IMR-90 (cell line): ENCODE results near the gene FAHD1. TPM values are rescaled to one million over a fixed set of nuclear protein-coding genes. Genes with fewer than 3 reads are reported as not detected.

Experiments
- ATAC-seq: fragments of 200-7000 bp; cut with Tn5 transposase; 2 replicates; pipeline ENCODE4 v1.9.1; 2020; ENCODE audit warnings: low read depth, mild to moderate bottlenecking, moderate library complexity
- BruUV-seq: library from RNA; stranded (reverse); fragments of 400-500 nt; replicated peaks from 2 replicates; lab custom pipeline; 2021; lab: Mats Ljungman, UMichigan
- CTCF ChIA-PET: fragments of 300-600 bp; formaldehyde crosslinking; extraction: SDS; loops from one replicate; lab custom pipeline; 2021; ENCODE audit warnings: antibody characterized with exemption; lab: Yijun Ruan, JAX
- POLR2A ChIA-PET: fragments of 300-600 bp; sonication (Branson Sonifier 250); formaldehyde crosslinking; loops from one replicate; lab custom pipeline; 2022; ENCODE audit warnings: antibody characterized with exemption; ENCODE audit not compliant: unreplicated experiment; lab: Charles Lee
- DNase-seq: peaks from one replicate; pipeline ENCODE4 v3.0.0; 2013
- H2AFZ ChIP-seq: replicated peaks from 2 replicates; pipeline ENCODE3; 2013; ENCODE audit warnings: low read length, mild to moderate bottlenecking; ENCODE audit not compliant: poor library complexity
- H2AK5ac ChIP-seq: 2 replicates; pipeline ENCODE4 v1.6.1; 2013; ENCODE audit warnings: low read depth, low read length, inconsistent platforms
- H2AK9ac ChIP-seq: replicated peaks from 2 replicates; pipeline ENCODE3; 2013; ENCODE audit warnings: mild to moderate bottlenecking, low read depth, low read length, moderate library complexity; ENCODE audit not compliant: poor library complexity
- H2BK120ac ChIP-seq: 2 replicates; pipeline ENCODE4 v1.6.1; 2013; ENCODE audit warnings: low read depth, low read length, inconsistent platforms
- H2BK15ac ChIP-seq: 3 replicates; pipeline ENCODE4 v1.6.1; 2013; ENCODE audit warnings: low read depth, low read length, inconsistent platforms
- H2BK20ac ChIP-seq: 2 replicates; pipeline ENCODE4 v1.6.1; 2013; ENCODE audit warnings: low read depth, mild to moderate bottlenecking, inconsistent platforms, low read length, moderate library complexity
- H2BK5ac ChIP-seq: 2 replicates; pipeline ENCODE4 v1.6.1; 2013; ENCODE audit warnings: mild to moderate bottlenecking, low read depth, low read length, inconsistent platforms; ENCODE audit not compliant: poor library complexity, severe bottlenecking
- H3K14ac ChIP-seq: replicated peaks from 2 replicates; pipeline ENCODE4 v1.6.1; 2013; ENCODE audit warnings: low read depth, low read length, inconsistent platforms
- H3K18ac ChIP-seq: 2 replicates; pipeline ENCODE4 v1.6.1; 2013; ENCODE audit warnings: low read depth, low read length, control low read depth
- H3K23ac ChIP-seq: 2 replicates; pipeline ENCODE4 v1.6.1; 2013; ENCODE audit warnings: low read depth, low read length, inconsistent platforms
- H3K27ac ChIP-seq: 2 replicates; pipeline ENCODE4 v1.5.1; 2013; ENCODE audit warnings: mild to moderate bottlenecking, control low read depth, low read length; ENCODE audit not compliant: insufficient read depth
- H3K27me3 ChIP-seq: 2 replicates; pipeline ENCODE4 v1.6.1; 2013; ENCODE audit warnings: low read length; ENCODE audit not compliant: control insufficient read depth, insufficient read depth
- H3K36me3 ChIP-seq: 2 replicates; pipeline ENCODE4 v1.6.1; 2013; ENCODE audit warnings: low read length, mixed read lengths; ENCODE audit not compliant: control insufficient read depth, insufficient read depth
- H3K4ac ChIP-seq: 2 replicates; pipeline ENCODE4 v1.6.1; 2013; ENCODE audit warnings: low read depth, low read length, inconsistent platforms
- H3K4me1 ChIP-seq: 2 replicates; pipeline ENCODE4 v1.6.1; 2013; ENCODE audit warnings: low read length, mixed read lengths; ENCODE audit not compliant: control insufficient read depth, insufficient read depth
- H3K4me2 ChIP-seq: 2 replicates; pipeline ENCODE4 v1.6.1; 2013; ENCODE audit warnings: low read depth, mild to moderate bottlenecking, control low read depth, low read length, moderate library complexity
- H3K4me3 ChIP-seq: 2 replicates; pipeline ENCODE4 v1.5.1; 2013; ENCODE audit warnings: low read depth, mild to moderate bottlenecking, control low read depth, low read length, moderate library complexity; ENCODE audit not compliant: insufficient read depth
- H3K56ac ChIP-seq: 2 replicates; pipeline ENCODE4 v1.6.1; 2013; ENCODE audit warnings: low read length, inconsistent platforms; ENCODE audit not compliant: insufficient read depth; ENCODE audit errors: extremely low read depth
- H3K79me1 ChIP-seq, 2 experiments: 2 replicates each; pipeline ENCODE4 v1.6.1; 2013; ENCODE audit warnings: low read length in 2 of 2, inconsistent platforms in 1 of 2, low read depth in 1 of 2
- H3K9ac ChIP-seq: 2 replicates; pipeline ENCODE4 v1.6.1; 2013; ENCODE audit warnings: low read depth, low read length, control low read depth
- H3K9me1 ChIP-seq: 2 replicates; pipeline ENCODE4 v1.6.1; 2013; ENCODE audit warnings: low read length, inconsistent platforms; ENCODE audit not compliant: insufficient read depth
- H3K9me3 ChIP-seq: 2 replicates; pipeline ENCODE4 v1.6.1; 2013; ENCODE audit warnings: low read length; ENCODE audit not compliant: control insufficient read depth, insufficient read depth
- H4K20me1 ChIP-seq: 2 replicates; pipeline ENCODE4 v1.6.1; 2013; ENCODE audit warnings: low read length, inconsistent platforms; ENCODE audit not compliant: insufficient read depth
- H4K5ac ChIP-seq: 2 replicates; pipeline ENCODE4 v1.6.1; 2013; ENCODE audit warnings: mild to moderate bottlenecking, low read depth, low read length, control low read depth
- H4K8ac ChIP-seq, 2 experiments: 2 replicates each; pipeline ENCODE4 v1.6.1; 2013; ENCODE audit warnings: low read depth in 2 of 2, low read length in 2 of 2, control low read depth in 1 of 2, inconsistent platforms in 1 of 2
- H4K91ac ChIP-seq: 2 replicates; pipeline ENCODE4 v1.6.1; 2013; ENCODE audit warnings: low read depth, low read length, inconsistent platforms; ENCODE audit not compliant: insufficient read depth
- BHLHE40 ChIP-seq: fragments of 150-350 bp; IDR thresholded peaks from 2 replicates; pipeline ENCODE4 v1.6.1; 2016; ENCODE audit warnings: mild to moderate bottlenecking, low read depth, low read length
- CEBPB ChIP-seq: IDR thresholded peaks from 2 replicates; pipeline ENCODE4 v1.6.1; 2012; ENCODE audit warnings: low read depth, low read length, improper control_type of control experiment
- CHD1 ChIP-seq: IDR thresholded peaks from 2 replicates; pipeline ENCODE4 v1.6.1; 2012; ENCODE audit warnings: low read depth, low read length, improper control_type of control experiment
- MAFK ChIP-seq: IDR thresholded peaks from 2 replicates; pipeline ENCODE4 v1.6.1; 2012; ENCODE audit warnings: low read depth, low read length, improper control_type of control experiment
- MAZ ChIP-seq: IDR thresholded peaks from 2 replicates; pipeline ENCODE4 v1.6.1; 2012; ENCODE audit warnings: low read depth, mild to moderate bottlenecking, low read length, improper control_type of control experiment, moderate library complexity, borderline replicate concordance
- POLR2A ChIP-seq: IDR thresholded peaks from 2 replicates; pipeline ENCODE4 v1.6.1; 2012; ENCODE audit warnings: mild to moderate bottlenecking, low read depth, low read length
- RCOR1 ChIP-seq: IDR thresholded peaks from 2 replicates; pipeline ENCODE4 v1.6.1; 2012; ENCODE audit warnings: mild to moderate bottlenecking, low read length, improper control_type of control experiment; ENCODE audit not compliant: insufficient replicate concordance
- WGBS, 2 experiments: methylation state at CpG; one replicate each; pipeline versions ENCODE4 v1.1.5 to v1.1.7; 2013; ENCODE audit warnings: missing lambda C conversion rate in 2 of 2; ENCODE audit not compliant: insufficient read length in 1 of 2; ENCODE audit errors: extremely low coverage in 2 of 2; 5-methylcytosine and 5-hydroxymethylcytosine counted together
- dilution Hi-C: fragments of 300-500 bp; cut with HindIII; formaldehyde crosslinking; loops from one replicate; pipeline ENCODE4 v1.14.3; 2018; ENCODE audit warnings: low sequenced_read_pairs; ENCODE audit not compliant: unreplicated experiment
- in situ Hi-C: fragments of 300-500 bp; cut with MboI; formaldehyde crosslinking; loops from 3 replicates; pipeline ENCODE4 v1.14.3; 2019; ENCODE audit warnings: low sequenced_read_pairs, inconsistent platforms, mixed read lengths
- intact Hi-C: fragments of 100-400 bp; cut with micrococcal nuclease; formaldehyde crosslinking; loops from 2 replicates; pipeline ENCODE4 v1.10.0; 2022
- polyA plus RNA-seq, 3 experiments: library from polyadenylated mRNA; depleted of rRNA; stranded (reverse); fragments of >200 nt; gene quantifications; 2 replicates each; pipeline ENCODE4 v1.2.3, GENCODE V29; 2012; ENCODE audit warnings: low replicate concordance in 1 of 3
- total RNA-seq: library from RNA; depleted of rRNA; stranded (reverse); fragments of >200 nt; gene quantifications from 2 replicates; pipeline ENCODE4 v1.2.3, GENCODE V29; 2012
- TF ChIP-seq, protein P1 (sequence below): conservative IDR thresholded peaks from 2 replicates; pipeline ENCODE4 v1.5.1; 2012; ENCODE audit warnings: mild to moderate bottlenecking, low read depth, low read length, improper control_type of control experiment
- TF ChIP-seq, protein P2 (sequence below): fragments of 150-350 bp; IDR thresholded peaks from 2 replicates; pipeline ENCODE4 v1.6.1; 2016; ENCODE audit warnings: low read depth, mild to moderate bottlenecking, low read length, moderate library complexity, borderline replicate concordance

FAHD1 gene
- total and polyA plus RNA-seq, 2 of the 4 experiments (the other 2 are of a cell fraction): 65.3 to 85.9 TPM

DNA sequence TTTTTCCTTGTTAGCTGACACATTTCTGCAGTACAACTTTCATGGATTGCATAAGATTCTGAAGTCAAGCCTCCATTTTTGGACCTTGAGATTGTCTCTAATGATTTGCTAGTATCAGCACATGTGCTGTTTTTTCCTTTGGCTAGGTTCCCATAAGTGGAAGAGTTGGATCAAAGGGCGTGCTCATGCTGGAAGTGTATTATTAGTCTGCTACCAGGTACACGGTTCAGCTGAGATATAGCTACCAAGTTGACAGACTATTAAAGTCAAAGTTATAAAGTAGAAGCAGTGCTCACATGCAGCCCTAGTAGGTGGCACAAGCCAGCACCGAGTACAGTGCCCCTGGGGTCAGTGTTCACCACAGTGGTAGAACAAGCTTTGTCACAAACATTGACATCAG lies 3.2 kb downstream of the FAHD1 start:
- dilution Hi-C loops (no loop called here), intact Hi-C loops (no loop called here), in situ Hi-C loops (no loop called here)
- Histone ChIP-seq H4K5ac (no peak overlapping the region), H3K9me1 (peaks cover 11% of the 10 kb centered on the region), H3K23ac (no peak overlapping the region), H4K8ac (no peak overlapping the region), H2AK5ac (no peak overlapping the region), H2BK120ac (no peak overlapping the region), H2BK5ac (no peak overlapping the region), H3K14ac (no peak overlapping the region), H3K27ac (no peak overlapping the region), H3K4me3 (no peak overlapping the region), H3K36me3 (peaks cover 8% of the 10 kb centered on the region), H3K4me2 (no peak overlapping the region), H3K9me3 (no peaks in the 10 kb centered on the region), H2BK15ac (no peak overlapping the region), H4K91ac (no peak overlapping the region), H4K20me1 (peaks cover 15% of the 10 kb centered on the region; the same call in 1 of the 2 replicates), H3K4me1 (peaks cover 6% of the 10 kb centered on the region; the same call in 1 of the 2 replicates), H2AK9ac (no peak overlapping the region), H3K79me1 (peaks cover 17 to 48% of the 10 kb centered on the region in 2 experiments), H3K56ac (no peak overlapping the region), H2AFZ (no peak overlapping the region), H2BK20ac (no peak overlapping the region), H3K4ac (no peak overlapping the region), H3K18ac (no peak overlapping the region), H3K27me3 (no peaks in the 10 kb centered on the region), H3K9ac (no peak overlapping the region)
- ChIA-PET CTCF (no interaction called here), POLR2A (no interaction called here)
- BruUV-seq: no TSS peak
- TF ChIP-seq, protein P1, sequence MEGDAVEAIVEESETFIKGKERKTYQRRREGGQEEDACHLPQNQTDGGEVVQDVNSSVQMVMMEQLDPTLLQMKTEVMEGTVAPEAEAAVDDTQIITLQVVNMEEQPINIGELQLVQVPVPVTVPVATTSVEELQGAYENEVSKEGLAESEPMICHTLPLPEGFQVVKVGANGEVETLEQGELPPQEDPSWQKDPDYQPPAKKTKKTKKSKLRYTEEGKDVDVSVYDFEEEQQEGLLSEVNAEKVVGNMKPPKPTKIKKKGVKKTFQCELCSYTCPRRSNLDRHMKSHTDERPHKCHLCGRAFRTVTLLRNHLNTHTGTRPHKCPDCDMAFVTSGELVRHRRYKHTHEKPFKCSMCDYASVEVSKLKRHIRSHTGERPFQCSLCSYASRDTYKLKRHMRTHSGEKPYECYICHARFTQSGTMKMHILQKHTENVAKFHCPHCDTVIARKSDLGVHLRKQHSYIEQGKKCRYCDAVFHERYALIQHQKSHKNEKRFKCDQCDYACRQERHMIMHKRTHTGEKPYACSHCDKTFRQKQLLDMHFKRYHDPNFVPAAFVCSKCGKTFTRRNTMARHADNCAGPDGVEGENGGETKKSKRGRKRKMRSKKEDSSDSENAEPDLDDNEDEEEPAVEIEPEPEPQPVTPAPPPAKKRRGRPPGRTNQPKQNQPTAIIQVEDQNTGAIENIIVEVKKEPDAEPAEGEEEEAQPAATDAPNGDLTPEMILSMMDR: no peak
- no peak for TF ChIP-seq MAFK
- no peak for TF ChIP-seq MAZ
- no peak for TF ChIP-seq CEBPB
- no peak for TF ChIP-seq CHD1
- no peak for TF ChIP-seq POLR2A
- TF ChIP-seq RCOR1: no peak
- TF ChIP-seq BHLHE40: no peak
- TF ChIP-seq, protein P2, sequence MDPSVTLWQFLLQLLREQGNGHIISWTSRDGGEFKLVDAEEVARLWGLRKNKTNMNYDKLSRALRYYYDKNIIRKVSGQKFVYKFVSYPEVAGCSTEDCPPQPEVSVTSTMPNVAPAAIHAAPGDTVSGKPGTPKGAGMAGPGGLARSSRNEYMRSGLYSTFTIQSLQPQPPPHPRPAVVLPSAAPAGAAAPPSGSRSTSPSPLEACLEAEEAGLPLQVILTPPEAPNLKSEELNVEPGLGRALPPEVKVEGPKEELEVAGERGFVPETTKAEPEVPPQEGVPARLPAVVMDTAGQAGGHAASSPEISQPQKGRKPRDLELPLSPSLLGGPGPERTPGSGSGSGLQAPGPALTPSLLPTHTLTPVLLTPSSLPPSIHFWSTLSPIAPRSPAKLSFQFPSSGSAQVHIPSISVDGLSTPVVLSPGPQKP: no peak
- no peak for ATAC-seq
- DNase-seq: no peak
- 100% methylated on average over 1 of the region's 3 CpGs; no CpG with 5 or more reads in 1 of the 2 experiments for WGBS, 2 experiments
